NCI-H1694 treated with DMSO at 0.1 percent for 48 hours (cell line): Measurements from ENCODE around the gene HRAS.

Source experiments
- DNase-seq: peaks from one replicate; lab custom pipeline; 2025; lab: John Stamatoyannopoulos, UW

HRAS gene

DNA sequence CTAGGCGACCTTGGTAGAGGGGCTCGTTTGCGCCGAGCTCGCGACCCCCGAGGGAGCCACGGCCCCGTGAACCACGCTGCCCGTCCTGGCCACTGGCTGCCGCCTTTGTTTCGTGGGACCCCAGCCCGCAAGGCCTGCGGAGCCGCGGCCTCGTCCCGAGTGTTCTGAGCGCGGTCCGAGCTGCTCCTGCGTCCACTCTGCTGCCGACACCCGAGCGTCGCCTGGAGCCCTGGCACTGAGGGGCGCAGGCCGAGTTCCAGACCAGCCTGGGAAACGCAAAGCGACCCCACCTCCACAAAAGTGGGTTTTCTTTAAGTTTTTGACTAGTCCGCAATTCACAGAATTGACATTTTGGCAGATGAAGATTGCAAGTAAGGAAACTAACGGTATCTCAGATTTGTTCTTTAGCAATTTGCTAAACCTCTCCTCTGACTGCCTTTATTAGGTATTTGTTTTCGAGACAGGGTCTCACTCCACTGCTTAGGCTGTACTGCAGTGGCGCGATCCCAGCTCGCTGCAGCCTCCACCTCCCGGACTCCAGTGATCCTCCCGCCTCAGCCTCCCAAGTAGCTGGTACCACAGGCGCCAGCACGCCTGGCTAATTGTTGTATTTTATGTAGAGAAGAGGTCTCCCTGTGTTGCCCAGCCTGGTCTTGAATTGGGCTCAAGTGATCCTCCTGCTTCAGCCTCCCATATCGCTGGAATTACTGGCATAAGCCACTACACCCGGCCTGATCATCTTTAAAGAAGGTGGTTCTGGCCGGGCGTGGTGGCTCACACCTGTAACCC is 27.5 kb downstream of the HRAS start:
- no peak for DNase-seq

DNA sequence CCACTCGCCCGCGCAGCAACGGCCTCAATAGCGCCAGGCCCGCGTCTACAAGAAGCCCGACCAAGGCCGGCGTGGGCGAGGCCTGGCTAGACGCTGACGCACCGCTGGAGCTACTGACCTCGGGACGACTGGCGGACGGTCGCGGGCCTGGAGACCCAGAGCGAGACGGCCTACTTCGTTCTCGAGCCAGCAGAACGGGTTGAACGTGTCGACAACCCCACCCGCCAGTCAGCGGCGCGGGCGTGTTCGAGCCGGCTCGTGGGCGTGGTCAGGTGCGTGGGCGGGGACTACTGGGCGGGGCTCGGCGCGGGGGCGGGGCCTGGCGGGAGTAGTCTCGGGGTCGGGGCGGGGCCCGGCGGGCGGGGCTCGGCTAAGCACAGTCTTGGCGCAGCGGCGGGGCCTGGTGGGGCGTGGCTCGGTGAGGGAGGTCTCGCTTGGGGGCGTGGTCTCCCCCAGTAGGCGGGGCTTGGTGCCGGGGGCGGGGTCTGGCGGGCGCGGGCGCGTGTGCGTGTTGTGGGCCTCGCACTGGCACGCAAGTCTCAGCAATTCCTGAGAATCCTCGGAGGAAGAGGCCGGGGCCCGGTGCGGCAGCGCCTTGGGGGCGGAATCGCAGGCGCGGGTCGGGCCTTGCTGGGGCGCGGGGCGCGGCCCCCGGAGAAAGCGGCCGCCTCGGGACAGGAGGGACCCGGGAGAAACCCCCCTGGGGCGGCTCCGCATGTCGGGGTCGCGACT is 28.2 kb downstream of the HRAS start, which contains the start of gene RNH1:
Gene RNH1, minus strand, starts transcription at position 248 of the 732 bp plus-strand sequence. CDS start 5,080 bp downstream, outside the sequence.
- peak; percentile 65 for DNase-seq

GRCh38 chr11:506238-506994 is 29.0 kb downstream of the HRAS start:
- DNase-seq = peak; percentile 88

- no peak for DNase-seq
Observed at GRCh38 chr11:504994-505344, 30.4 kb downstream of the HRAS start.

DNA sequence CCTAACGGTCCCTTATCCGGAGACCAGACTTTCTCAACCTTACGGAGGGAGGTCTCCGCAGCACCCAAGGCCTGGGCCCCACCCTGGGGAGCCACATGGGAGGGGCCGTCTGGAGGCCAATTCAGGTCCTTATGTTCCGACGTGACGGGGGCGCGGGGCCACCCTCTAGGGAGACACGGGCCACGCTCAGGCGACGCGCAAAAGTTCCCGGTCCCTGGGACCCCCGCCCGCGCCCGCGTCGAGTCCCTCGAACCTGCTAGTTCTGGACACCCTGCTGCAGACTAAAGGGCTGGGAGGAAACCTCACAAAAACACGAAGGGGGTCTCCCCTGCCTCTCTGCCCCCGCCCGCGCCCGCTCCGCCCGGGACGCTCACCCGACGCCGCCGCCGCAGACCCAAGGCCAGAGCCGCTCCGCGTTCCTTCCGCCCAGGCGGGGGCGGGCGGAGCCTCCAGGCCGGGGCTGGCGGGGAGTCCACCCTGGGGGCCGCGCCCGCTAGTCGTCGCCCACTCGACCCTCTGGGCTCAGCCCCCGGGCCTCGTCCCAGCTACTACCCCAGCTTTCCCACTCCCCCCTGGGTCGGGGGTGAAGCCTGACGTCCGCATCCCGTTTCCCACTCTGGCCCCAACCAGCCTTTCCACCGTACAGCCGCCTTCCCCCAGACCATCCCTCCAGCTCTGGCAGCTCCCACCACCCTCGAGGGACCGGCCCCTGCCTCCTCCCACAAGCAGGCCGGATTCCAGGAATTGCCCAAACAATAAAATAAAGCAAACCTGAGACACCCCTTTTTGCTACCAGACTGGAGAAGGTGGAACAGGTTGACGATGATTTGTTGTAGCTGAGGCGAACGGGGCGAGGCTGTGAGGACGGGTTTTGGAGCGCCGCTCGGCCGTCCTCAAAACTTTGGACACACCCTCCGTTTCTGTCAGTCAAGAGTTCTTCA is 31.1 kb downstream of the HRAS start:
- no peak for DNase-seq

DNA sequence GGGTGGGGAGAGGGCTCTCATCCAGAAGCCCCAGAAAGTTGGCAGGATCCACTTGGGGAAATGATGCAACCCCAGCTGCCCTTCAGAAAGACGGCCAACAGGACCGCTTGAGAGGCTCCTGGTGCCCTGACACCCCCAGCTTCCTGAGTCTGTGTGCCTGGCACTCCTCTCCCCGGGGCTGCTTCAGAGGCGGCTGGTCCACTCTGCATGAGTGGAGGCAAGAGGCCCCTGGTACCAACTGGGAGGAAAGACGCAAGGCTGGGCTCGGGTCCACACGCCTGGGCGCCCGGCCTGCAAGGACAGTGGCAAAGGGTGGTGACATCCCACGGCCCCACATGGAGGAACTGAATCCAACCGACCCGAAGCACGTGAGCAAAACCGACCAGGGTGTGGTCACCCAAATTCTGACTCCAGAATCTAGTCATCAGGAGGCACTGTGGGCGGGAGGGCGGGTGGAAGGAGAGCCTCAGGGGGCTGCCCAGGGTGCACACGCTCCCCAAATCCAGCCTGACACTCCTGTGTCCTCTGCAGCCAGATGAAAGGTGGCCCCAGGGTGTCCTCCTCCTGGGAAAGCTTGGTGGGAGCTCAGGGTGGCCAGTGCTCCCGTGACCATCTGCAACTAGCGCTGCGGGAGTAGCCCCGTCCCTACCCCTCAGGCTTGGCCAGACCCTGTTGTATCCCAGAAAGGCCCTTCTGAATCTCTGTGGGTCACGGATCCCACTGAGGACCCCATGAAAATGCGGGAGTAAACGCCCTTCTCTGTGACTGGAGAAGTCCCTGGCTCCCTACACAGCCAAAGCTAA is 32.0 kb downstream of the HRAS start:
- DNase-seq = no peak

DNA sequence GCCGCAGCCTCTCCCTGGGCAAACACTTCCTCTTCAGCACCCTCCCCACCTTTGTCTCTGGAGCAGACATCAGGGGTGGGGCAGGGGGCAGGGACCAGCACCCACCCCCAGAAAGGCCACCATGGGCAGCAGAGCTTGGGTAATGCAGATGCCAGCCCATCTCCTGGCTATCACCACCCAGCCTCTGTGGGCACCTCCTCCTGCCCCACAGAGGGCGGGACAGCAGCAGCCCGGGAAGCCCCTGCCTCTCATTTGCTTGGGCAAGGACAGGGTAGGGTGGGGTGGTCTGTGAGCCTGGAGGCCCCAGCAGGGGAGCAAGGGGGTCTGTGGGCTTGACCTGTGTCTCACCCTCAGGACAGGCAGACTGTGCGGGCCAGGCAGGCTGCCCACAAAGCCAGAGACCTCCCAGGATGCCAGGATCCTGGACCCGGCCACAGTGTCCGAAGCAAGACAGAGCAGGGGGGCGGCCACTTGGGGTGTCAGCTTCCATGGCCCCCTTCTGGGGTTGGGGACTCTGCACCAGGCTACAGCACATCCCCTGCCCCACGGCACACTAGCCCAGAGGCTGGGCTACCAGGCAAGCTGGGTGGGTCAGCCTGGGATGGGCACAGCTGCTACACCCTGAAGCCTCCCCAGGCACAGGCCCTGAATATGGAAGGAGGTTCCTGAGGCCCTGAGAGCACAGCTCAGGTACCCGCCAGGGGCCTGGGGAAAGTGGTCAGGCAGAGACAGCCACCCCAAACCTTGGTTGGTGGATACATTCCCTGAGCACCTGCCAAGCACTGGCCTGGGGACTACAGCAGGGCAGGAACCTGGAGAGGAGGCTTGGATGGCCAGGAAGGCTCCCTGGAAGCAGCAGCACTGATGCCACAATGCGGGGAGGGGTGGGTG is 32.8 kb downstream of the HRAS start:
- no peak for DNase-seq

DNA sequence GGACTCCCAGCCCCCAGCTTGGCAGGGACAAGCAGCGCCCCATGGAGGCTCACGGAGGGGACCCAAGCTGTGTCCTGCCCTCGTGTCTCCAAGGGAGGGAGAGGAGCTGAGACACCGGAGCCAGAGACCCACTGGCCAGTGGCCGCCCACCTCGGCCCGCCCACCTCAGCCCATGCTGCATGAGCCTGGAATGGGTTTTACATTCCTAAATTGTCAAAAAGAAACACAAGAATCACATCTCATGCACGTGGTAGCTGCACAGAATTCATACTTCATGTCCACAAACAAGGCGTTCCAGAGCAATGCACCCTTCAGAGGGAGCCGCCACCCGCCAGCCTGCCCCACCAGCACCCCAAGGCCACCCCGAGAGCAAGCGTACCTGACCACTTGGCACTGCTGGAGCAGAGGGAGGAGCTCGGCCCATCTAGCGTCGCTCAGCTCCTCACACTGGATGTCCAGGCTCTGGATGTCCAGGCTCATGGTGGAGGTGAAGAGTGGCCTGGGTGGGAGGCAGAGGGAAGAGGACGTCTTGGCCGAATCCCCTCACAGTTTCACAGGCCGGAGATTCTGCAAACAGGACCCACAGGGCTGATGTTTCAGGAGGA is 33.6 kb downstream of the HRAS start:
- no peak for DNase-seq

DNA sequence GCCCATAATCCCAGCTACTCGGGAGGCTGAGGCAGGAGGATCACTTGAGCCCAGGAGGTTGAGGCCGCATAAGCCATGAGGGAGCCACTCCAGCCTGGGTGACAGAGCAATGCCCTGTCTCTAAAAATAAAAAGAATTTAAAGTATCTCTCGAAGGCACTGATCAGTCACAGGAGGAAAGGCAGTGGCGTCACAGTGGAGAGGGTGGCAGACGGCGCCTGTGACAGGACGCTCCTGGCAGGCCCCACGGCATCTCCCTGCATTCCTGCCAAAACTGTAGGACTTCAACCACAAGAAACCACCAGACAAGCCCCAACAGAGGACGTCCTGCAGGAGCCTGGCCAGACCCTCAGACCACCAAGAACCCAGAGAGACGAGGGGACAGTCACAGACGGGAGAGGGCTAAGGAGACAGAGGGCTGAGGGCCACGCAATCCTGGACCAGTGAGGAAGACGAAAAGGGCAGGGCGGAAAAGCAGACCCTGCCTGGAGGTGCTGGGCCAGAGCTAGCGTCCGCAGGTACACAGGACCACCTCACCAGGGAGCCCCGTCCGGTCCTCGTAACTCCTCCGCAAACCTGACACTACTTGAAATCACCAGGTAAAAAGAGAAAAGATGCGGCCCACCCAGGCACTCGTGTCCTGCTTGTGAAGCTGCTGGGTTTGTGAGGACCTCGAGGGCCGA is 34.2 kb downstream of the HRAS start:
- no peak for DNase-seq

- DNase-seq = no peak
Observed at GRCh38 chr11:499201-500076, 35.9 kb downstream of the HRAS start.

DNA sequence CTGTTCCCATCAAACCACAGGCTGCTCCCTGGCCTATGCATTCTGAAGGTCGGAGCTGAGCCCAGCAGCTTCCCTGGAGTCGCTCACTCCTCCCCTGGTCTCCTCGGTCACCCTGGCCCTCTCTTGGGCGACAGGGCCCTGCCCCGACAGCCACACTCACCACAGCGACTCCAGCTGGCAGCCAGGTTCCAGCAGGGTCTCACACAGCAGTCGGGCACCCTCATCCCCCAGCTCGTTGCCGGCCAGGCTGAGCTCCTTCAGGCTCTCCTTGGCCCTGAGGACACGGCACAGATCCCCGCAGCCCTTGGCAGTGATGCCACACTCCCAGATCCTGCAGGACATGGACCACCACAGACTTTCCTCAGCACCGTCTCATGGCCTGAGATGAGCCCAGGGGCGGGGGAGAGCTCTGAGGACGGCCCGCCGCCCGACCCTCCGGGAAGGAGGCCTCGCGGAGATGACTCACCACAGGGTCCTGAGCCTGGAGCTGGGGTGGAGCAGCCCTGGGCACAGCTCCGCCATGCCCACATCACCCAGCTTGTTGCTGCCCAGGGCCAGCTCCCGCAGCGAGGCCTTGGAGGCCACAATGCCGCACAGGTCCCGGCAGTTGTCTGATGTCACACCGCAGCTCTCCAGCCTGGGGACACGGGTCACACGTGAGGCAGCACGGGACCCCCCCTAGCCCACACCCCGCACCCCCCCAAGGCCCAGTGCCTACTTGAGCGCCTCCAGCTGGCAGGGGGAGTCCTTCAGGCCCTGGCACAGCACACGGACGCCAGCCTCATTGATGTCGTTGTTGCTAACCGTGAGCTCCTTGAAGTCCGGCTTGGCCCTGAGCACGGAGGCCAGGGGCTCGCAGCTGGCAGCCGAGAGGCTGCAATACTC is 36.8 kb downstream of the HRAS start:
- no peak for DNase-seq

GRCh38 chr11:497565-498296 is 37.6 kb downstream of the HRAS start:
- no peak for DNase-seq

DNA sequence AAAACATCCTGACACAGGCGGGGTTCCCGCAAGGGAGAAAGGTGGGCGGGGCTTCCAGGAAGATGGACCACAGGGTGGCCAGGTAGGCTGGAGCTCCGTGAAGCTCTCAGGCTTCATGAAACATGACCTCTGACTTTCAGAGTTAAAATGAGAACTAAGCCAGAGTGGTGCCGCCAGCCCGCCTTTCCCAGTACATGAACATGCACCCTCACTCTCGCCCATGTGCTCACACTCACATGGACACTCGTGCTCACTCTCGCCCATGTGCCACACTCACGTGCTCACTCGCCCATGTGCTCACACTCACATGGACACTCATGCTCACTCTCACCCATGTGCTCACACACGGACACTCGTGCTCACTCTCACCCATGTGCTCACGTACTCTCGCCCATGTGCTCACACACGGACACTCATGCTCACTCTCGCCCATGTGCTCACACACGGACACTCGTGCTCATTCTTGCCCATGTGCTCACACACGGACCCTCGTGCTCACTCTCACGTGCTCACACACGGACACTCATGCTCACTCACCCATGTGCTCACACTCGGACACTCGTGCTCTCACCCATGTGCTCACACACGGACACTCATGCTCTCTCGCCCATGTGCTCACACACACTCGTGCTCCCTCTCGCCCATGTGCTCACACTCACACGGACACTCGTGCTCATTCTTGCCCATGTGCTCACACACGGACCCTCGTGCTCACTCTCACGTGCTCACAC is 38.4 kb downstream of the HRAS start:
- no peak for DNase-seq

- DNase-seq = no peak
Observed at GRCh38 chr11:495537-495931, 39.8 kb downstream of the HRAS start.
